NCI-H345 treated with DMSO at 0.1 percent for 48 hours (cell line): ENCODE data around the gene C19orf47.
"Not testable (repeated sequence)": the region's sequence is repeated elsewhere in the genome, so short reads cannot be mapped to it uniquely, and the experiment has no call there.

Experiments used
- DNase-seq: peaks from one replicate; lab custom pipeline; 2025; ENCODE audit not compliant: unreplicated experiment; lab: John Stamatoyannopoulos, UW

Gene C19orf47

DNA sequence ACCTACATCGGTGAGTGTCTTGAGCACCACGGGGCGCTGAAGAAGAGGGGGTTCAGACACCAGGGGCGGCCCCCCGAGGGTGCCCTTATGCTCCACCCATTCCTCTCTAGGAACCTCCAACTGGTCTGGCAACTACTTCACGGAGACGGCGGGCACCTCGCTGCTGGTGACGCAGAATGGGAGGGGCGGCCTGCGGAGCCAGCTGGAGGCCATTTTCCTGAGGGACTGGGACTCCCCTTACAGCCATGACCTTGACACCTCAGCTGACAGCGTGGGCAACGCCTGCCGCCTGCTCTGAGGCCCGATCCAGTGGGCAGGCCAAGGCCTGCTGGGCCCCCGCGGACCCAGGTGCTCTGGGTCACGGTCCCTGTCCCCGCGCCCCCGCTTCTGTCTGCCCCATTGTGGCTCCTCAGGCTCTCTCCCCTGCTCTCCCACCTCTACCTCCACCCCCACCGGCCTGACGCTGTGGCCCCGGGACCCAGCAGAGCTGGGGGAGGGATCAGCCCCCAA is 29.7 kb upstream of the C19orf47 start:
- no peak for DNase-seq

DNA sequence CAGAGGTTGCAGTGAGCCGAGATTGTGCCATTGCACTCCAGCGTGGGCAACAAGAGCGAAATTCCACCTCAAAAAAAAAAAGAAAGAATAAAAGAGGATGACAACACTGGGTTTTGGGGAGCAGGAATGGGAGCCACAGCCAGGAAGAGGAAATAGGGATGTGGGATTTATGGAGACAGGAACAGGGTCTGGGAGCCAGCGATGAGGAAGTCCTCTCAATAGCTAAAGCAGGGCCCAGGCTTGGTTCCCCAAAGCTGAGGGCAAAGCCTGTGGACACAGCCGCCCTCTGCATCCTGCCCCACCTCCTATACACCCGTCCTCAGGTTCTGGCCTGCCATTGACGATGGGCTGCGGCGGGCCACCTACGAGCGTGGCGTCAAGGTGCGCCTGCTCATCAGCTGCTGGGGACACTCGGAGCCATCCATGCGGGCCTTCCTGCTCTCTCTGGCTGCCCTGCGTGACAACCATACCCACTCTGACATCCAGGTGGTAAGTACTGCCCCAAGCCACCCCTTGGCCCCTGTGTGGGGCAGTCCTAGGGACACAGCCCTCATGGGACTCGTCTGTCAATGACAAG is 28.2 kb upstream of the C19orf47 start:
- DNase-seq = no peak

DNA sequence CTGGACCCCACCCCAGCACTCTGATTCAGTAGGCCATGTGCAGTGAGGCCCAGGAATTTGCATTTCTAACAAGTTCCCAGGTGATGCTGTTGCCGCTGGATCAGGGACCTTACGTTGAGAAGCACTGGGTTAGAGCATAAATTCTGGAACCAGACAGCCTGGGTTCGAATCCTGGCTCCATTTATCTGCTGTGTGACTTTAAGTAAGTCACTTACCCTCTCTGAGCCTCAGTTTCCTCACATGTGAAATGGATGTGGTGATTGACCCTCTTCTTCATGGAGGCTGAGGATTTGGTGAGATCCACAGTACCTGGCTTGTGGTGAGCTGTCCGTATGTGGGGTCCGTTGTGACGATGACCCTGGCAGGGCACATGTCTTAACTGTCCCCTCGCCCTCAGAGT is 25.9 kb upstream of the C19orf47 start:
- DNase-seq = no peak

DNA sequence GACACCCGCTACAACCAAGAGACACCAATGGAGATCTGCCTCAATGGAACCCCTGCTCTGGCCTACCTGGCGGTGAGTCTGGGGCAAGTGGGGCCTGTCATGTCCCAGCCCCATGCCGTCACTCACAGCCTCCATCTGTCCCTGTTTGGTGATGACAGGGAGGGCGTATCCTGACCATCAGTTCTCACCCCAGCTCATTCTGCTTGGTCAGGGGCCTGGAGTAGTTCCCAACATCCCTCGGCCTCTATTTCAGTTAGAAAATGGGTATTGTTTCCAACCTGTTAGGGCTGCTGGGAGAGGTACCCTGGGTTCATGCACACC is 23.6 kb upstream of the C19orf47 start:
- no peak for DNase-seq

DNA sequence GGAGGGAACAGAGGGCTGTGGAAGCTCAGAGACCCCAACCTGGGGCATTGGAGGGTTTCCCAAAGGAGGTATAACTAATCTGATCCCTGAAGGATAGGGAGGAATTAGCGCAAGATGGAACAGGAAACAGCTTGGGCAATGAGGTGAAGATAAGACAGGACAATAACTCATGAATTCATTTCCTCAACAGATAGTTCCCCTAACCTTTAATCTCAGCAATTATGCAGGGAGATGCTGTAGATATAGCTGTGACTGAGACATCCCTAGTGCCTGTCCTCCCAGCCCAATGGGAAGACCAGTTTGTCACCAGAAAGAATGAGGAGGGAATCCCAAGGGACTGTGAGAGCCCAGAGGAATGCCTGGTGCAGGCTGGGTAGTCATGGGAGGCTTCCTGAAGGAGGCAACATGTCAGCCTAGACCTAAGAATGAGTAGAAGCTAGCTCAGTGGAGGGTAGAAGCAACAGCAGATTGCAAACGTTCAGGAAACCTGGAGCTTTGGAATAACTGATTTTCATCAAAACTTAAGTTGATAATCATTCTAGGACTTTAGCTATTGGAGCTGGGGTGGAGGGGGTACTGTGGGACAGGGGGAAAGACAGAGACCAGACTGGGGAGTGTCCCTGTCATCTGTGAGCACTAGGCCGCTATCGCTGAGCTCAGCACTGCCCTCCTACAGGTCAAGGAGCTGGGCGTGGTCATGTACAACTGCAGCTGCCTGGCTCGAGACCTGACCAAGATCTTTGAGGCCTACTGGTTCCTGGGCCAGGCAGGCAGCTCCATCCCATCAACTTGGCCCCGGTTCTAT is 23.0 kb upstream of the C19orf47 start:
- DNase-seq = no peak

DNA sequence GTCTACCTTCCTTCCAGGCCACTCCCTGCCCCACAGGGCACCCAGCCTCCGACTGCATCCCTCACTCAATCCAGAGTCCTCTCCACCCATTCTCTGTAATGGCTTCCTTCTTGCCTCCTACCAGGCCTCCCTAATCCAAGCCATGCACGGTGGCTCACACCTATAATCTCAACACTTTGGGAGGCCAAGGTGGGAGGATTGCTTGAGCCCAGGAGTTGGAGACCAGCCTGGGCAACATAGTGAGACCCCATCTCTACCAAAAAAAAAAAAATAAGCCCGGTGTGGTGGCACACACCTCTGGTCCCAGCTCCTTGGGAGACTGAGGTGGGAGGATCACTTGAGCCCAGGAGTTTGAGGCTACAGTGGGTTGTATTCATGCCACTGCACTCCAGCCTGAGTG is 22.1 kb upstream of the C19orf47 start:
- not testable (repeated sequence) for DNase-seq

DNA sequence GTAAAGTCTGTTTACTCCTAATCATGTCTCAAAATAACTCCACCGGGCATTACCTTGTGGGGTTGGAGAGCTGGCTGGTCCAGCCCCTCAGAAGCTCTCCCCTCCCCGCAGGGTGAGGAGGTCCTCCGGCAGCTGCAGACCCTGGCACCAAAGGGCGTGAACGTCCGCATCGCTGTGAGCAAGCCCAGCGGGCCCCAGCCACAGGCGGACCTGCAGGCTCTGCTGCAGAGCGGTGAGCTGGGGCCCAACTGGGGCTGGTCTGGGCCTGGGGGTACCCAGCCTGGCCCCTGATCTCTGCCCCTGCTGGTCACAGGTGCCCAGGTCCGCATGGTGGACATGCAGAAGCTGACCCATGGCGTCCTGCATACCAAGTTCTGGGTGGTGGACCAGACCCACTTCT is 21.6 kb upstream of the C19orf47 start:
- DNase-seq = no peak

DNA sequence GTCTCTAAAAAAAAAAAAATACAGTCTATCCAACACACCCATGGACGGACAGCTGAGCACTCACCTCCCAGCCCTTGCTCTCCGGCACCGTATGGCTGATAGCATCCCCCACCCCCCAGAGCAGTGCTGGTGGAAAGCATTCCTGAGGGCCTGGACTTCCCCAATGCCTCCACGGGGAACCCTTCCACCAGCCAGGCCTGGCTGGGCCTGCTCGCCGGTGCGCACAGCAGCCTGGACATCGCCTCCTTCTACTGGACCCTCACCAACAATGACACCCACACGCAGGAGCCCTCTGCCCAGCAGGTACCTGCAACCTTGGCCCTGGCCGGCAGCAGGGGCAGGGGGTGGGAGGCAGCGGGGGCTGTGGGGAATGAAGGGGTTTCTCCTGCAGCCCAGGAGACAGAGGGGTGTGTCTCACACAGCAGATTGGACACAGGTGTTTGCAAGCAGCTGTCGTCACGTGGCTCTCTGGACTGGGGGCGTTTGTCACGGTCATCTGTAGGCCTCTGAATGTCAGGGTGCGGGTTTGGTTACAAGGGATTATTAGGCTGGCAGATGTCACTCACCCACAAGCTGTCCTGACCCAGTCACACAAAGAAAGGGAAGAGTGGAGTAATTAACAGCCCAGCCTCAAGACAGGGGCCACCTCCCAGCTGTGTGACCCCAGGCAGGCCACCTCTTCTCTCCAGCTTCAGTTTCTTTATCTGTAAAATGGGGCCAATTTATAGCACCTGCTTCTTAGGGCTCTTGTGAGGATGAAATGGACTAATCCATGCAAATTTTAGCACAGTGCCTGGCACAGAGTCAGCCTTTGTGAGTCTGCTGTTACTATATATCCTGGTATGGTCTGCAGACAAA is 19.6 kb upstream of the C19orf47 start:
- DNase-seq = no peak

DNA sequence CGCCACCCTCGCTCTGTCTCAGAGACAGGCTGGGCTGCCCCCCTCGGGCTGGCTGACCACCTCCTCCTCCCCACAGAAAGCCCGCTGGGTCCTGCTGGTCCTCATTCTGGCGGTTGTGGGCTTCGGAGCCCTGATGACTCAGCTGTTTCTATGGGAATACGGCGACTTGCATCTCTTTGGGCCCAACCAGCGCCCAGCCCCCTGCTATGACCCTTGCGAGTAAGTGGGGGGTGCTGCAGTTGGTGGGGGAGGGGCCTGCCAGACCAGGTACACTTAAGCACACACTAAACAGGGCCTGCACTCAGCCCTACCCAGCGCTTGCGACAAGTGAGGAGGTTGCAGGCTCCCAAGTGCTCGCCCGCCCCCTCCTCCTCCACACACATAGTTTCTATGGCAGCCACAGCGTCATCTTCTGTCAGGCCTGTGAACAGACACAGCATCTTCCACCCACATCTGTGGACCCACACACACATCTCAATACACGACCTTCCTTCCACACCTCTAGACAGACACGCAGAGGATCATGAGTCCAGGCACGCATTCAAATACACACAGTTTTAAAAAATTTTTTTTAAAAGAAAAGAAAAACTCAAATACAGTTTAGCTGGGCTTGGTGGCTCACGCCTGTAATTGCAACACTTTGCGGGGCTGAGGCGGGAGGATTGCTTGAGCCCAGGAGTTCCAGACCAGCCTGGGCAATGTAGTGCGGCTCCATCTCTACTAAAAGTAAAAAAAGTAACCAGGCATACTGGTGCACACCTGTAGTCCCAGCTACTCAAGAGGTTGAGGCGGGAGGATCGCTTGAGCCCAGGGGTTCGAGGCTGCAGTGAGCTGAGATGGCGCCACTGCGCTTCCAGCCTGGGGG is 18.7 kb upstream of the C19orf47 start:
- DNase-seq = no peak

DNA sequence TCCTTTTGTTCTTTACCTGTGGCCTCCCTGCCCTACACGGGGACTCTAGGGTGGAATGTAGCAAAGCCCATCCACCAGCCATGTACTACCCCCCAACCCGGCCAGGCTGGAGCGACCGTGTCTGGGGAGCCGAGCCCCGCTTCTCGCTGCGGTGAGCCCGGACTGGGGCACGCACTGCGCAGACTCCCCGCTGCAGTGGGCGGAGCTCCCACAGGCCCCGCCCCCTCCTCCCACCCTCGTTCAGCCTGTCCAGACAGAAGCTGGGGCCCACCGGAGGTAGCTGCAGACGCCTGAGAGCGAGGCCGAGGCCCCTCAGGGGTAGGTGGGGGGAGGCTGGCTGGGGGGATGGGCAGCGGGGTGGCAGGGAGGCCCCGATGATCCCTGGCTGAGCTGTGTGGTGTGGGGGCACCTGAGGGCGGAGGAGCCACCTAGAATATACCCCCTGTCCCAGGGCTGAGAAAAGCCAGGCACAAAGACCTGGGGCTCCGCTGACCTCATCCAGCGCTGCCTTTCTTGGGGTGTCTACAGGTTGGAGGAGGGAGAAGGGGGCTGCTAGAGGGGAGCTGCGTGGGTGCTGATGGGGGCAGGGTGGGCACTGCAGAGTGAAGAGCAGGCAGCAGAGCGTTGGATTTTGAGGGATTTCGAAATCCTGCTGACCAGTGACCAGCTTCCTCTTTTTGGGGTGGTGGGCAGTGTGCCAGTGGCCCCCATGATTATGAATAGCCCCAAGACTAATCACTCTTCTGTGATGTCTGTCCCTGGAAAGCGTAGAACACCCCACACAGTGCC is 17.6 kb upstream of the C19orf47 start:
- no peak for DNase-seq

DNA sequence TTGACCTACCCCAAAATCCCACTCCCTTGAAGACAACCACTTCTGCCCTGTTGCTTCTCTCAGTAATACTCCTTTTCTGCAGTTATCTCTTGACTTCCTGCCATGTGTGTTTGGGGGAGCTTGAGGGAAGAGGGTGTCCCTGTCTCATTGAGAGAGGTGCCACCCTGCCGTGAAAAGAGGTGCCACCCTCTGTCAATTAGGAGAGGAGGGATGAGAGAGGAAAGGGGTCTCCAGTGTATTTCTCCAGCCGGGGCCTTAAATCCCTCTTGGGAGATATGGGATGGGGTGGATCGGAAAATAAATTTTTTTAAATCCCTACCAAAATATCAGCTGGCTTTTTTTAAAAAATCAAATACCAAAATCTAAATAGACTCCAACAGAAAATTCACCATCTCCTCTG is 16.8 kb upstream of the C19orf47 start:
- DNase-seq = no peak

DNA sequence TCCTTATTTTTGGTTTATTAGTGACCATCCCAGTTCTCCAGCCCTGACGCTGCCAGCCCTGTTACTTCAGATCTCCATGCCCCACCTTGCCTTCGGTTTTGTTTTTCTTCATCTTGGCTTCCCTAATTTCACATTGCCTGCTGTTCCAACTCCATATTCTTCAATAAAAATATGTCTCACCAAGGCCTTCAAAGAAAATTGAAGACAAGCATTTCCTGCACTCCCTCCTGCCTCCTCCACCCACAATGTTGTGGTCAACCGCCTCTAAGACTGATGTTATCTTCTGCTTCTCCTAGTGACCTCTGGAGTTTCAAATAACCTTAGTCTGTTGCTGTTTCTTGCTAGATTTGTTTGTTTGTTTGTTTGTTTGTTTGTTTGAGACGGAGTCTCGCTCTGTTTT is 14.9 kb upstream of the C19orf47 start:
- no peak for DNase-seq

DNA sequence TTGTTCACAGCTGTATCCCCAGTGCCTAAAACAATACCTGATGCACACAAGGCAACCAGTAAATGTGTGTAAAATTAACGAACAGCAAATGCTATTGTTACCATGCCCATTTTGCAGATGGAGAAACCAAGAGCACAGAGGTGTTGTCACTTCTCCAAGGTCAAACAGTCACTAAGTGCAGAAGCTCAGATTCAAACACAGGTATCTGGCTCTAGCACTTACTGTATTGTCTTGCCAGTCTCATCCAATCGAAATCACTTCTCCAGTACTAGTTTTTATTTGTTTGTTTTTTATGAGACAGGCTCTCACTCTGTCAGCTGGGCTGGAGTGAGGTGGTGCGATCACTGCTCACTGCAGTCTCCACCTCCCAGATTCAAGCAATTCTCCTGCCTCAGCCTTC is 14.0 kb upstream of the C19orf47 start:
- no peak for DNase-seq

DNA sequence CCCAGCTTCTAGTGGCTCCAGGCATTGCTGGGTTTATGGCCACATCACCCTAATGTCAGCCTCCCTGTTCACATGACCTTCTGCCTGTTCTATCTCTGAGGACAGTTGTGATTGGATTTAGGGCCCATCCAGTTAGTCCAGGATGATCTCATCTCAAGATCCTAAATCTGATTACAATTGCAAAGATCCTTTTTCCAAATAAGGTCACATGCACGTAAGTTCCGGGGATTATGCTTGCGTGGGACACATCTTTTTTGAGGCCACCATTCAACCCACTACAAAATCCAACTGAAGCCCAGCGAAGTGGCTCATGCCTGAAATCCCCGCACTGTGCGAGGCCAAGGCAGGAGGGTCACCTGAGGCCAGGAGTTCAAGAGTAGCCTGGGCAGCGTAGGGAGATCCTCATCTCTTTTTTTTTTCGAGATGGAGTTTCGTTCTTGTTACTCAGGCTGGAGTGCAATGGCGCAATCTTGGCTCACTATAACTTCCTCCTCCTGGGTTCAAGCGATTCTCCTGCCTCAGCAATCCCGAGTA is 12.6 kb upstream of the C19orf47 start:
- no peak for DNase-seq

DNA sequence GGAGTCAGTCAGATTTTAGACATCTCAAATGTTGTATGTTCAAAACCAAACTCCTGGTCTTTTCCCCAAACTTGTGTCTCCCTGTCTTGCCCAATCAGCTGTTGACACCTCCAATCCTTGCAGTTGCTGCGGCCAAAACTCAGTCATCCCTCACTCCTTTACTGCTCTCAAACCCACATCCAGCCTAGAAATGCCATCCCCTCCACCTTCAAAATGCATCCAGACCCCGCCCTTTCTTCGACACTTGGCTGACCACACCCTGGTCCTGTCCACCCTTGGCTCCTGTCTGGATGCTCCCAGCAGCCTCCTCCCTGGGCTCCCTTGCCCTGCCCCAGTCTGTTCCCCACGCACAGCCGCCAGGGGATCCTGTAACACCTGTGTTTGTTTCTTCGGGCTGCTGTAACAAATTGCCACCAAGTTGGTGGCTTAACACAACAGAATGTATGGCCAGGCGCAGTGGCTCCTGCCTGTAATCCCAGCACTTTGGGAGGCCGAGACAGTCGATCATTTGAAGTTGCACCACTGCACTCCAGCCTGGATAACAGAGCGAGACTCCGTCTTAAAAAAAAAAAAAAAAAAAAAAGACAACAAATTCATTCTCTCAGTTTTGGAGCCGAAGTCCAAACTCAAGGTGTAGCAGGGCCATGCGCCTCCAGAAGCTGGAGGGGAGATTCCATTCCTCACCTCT is 12.0 kb upstream of the C19orf47 start:
- no peak for DNase-seq

DNA sequence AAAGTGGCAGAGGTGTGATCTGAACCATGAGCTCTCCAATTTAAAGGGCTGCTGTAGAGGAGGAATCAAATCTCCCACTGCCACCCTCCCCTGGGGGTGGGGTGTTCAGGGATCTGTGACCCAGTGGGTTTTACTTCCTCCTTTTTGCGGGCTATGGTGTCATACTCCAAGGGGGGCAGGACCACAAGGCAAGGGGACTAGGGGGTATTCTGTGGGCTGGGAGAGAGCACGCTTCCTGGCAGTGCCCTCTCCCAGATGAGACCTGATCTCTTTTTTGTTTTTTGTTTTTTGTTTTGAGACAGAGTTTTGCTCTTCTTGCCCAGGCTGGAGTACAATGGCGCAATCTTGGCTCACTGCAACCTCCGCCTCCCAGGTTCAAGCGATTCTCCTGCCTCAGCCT is 10.6 kb upstream of the C19orf47 start:
- no peak for DNase-seq

DNA sequence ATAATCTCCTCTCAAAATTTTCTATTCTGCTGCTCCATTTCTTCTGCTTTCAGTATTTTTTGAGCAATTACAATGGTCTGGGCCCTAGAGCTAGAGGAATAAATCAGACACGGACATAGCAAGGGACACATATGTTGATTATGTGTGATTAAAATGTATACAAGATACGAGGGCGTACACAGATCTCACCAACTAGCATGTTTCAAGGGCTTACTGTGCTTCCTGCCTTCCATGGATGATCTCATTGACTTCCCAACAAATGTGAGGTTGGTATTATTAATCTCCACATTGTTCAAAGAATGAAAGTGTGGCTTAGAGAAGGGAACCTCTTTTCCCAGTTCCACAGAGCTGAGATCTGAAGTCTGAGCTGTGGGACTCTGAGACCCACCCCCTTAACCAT is 9.4 kb upstream of the C19orf47 start:
- no peak for DNase-seq

DNA sequence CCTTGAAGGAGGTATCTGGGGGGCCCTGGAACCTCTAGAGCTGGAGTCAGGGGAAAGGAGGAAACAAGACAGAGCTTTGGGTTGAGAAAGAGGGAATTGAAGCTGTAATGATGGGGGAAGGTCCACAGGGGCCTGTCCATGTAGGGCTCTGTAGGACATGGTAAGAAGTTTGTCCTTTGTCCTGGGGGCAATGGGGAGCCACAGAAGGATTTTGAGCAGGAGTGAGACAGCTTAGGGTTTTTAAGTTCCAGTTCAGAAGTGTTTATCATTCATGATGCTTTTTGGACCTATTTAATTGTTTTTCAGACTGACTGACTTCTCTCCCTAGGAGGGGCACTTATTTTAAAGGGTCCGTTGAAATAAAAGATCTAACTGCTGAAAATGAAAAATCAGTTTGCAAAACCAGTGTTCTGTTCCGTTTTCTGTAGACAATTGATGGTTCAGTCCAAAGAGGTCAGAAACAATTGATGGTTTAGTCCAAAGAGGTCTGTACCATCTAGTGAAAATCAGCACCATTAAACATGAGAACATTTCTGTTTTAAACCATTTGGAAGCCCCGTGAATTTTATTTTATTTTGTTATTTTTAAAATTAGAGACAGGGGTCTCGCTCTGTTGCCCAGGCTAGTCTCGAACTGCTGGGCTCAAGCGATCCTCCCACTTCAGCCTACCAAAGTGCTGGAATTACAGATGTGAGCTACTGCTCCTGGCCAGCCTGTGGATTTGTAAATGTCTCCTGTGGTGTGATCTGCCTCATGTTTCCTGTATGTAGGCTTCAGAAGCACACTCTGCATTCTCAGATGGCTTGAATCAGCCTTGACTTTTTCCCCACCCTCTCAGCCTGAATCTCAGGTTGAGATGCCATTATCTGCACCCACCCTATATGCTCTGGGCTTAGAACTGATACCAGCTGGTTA is 8.7 kb upstream of the C19orf47 start:
- DNase-seq = no peak
